ENCODE measurements around the gene MKX.

The MKX gene

DNA sequence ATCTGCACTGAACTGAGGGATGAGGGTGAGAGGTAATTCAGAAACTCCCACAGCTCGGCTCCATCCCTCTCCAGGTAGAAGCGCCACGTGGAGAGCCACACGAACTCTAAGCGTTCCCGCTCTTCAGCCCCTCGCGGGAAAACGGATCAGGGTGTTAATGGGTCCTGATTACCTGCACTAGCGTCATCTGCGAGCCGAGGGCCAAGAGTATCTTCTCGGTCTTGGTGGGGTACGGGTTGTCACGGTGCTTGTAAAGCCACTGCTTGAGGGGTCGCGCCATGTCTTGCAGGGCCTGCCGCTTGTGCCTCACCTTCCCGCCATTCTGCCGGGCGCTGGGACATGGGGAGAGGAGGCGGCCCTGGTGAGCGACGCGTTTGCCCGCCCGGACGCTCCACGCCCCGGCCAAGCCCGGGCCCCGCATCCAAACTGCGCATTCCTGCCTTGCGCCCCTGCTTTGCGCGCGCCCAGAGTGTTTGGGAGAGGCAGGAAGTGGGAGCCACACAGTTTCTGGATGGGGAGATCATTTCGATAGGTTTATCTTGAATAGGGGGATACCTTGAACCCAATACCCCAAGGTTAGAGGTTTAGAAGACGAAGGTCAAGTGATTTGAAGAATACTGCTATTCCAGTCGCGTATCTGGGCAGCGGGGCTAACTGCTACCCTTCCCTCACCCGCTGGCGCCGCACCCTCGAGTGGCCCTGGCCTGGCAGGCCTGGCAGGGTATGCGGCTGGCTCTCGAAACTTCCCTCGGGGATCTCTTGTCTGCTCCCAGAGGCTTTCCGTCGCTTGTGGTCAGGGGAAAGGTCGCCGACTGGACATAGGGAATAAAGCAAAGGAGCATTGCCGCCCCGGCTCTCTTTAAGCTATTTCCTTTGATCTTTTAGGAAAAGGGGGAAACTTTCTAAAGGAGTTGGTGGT is 4.2 kb downstream of the MKX start:
- no peak for DNase-seq

DNA sequence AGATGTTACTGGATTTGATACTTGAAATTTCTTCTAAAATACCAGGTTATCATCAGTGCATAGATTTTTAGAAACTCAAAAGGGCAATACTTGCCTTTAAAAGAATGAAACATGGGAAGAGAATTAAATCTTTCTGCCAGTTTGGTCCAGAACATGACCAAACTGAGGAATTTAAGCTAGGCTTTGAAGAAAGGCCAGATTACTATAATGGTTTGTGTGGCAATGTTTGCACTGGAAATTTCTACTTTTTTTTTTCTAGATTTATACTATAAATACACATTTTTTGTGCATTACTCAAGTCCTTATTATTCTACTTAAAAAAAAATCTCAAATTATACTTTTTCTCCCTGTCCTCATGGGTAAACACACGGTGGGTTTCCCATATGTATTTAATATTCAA is 9.2 kb downstream of the MKX start:
- no peak for DNase-seq

DNA sequence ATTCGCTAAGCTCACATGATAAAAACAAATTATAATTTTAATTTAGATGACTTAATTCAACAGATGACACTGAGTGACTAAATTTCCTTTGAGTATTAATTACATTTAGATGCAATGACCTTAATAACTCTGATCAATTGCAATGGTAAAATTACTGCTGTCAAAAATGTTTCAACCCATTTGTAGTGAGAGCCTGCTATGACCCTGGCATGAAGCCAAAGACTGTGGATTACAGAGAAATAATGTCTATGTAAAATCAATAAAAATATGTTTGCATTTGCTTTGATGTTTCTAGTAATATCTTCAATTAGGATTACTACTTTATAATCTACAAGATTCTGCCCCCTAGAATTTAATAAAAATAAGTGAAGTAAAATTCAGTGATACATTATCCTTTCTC is 15.6 kb downstream of the MKX start:
- peak; percentile 5 for DNase-seq

DNA sequence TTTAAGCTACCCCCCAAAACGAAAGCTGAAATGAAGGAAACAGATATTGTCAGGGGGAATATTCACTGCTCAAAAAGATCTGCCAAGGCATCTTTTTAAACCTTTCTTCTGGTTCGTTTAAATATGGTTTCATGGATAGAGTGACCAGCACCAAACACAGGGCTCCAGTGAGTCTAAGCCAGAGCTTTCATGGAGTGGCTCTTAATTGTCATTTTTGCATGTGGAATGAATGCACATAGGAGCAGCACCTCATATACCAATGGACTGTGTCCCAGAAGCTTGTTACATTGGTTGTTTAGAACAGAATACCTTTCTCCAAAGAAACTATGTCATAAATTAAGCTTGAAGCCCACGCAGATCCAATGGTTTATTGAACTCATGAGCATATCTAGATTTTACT is 17.3 kb downstream of the MKX start:
- DNase-seq, result no peak

DNA sequence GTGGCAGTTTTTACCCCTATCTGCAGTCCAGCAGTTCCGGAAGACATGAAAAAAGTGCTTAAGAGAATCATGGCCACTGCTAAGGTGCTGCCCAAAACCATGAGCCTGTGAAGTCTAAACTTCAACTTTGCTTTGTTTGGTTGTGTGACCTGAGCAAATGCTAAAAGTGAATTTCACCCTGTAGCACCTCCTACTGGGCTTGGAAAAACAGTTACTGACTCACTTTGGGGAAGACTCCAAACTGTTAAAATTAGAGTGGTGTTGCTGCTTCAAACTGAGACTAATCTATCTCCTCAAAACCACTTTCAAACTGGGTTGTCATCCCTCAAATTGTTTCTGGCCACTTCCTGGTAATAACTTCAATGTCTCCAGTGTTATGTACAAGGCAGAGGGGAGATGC is 21.3 kb downstream of the MKX start:
- DNase-seq, result peak; percentile 13

DNA sequence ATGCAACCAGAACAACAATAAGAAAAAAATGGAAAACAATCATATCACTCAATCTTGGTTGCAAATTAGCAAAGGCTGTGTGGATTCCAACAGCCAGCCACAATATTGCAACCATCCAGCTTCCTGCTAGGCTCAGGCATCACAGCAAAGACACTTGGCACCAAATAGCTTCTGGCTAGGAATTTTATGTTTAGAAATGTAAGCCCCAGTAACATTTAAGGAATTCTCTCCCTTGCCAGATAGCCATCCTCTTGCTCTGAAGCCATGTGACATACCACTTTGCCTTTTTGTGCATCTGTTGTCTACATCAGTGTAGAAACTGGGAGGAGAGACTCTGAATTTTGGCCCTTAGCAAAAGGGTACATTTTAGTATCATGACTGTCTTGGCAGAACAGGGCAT is 22.2 kb downstream of the MKX start:
- DNase-seq, result no peak

DNA sequence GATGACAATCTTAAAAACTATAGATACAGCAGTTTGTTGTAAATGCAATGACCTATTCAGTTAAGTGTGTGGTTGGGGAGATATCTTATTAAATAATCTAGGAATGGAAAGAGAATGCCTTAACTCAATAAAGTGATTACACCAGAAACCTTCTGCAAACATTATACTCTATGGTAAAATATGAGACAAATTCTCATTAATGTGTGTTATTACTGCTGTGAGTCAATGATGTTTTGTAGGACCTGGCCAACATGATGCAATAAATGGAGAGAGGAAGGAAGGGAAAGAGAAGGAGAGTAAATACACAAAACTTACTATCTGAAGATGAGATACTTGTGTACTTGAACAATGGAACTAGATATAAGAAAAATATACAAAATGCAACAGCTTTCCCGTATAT is 25.1 kb downstream of the MKX start:
- DNase-seq, result no peak

DNA sequence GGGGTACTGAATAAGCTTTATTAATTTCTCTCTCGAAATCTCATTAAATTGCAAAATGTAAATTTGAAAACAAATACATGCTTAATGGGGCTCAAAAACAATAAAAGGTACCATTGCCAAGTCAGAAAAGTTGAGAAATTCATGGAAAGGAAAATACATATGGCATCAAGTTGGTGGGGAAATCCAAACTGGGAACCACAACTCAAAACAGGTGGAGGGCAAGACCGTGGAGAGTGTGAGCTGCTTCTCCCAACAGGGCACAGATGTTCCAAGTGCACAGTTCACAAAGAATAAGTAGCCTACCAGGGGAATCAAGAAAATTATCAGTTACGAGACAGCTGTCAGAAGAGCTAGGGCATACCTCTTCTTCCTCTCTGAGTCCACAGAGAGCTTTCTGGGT is 26.6 kb downstream of the MKX start:
- DNase-seq, result no peak

DNA sequence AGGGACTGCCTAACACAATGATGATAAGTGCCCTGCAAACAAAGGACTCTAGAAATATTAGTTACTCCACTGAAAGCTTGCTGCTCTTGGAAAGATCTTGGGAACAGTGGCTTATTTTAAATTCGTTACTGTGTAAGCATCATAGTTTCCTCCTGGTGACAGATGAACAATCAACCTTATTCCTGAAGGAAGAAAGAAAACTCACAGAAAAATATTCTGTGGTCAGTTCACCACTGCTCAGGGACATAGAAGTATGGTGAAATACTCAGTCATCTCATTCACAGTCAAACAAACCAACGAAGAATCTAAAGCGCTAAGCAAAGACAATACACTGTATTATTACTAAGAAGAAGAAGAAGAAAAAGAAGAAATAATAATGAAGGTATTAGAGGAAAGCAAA is 27.8 kb downstream of the MKX start:
- DNase-seq, result no peak

DNA sequence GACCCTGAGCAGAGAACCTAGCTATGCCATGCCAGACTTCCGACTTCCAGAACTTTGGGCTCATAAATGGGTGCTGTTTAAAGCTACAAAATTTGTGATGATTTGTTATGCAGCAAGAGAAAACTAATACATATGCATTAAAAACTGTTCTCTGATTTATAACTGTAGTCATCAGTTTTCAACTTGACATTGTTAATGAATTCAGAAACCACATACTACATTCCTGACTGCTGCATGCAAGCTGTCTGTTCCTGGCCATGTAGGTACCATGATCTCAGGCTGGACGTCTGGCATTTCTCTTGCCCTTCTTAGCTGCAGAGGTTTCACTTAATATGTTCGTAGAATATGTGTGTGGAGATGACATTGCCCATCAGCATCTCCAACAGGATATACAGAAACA is 28.4 kb downstream of the MKX start:
- DNase-seq, result no peak

DNA sequence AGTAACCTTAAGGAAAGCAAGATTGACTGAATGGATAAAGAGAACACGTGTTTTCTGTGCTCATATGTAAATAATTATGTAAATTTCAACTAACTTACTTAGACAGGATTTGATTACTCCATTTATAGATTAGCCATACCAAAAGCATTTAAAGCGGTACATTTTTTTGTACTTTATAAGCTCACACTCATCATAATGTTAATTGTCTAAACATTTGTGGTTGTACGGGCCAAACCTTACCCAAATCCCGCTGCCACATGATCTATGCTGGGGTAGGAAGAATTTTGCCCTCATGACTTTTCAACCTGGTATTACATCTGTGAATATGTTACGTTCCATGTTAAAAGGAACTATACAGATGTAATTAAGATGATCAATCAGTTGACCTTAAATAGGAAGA is 29.1 kb downstream of the MKX start:
- no peak for DNase-seq

DNA sequence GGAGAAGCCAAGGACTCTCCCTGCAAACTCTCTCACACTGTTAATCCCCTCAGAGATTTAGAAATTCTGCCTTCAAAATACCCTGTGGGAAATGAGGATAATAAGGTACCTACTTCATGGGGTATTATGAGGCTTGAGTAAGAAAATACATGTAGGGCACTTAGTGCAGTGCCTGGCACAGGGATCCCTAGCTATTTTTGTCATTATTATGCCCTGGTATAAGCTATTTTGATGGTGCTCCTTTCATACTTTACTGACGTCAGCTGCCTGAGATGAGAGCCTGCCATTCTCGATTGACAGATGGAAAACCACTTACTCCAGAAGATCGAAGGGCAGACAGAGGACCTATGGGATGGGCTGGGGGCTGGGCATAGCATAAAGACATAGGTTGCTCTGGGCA is 30.1 kb downstream of the MKX start:
- no peak for DNase-seq

DNA sequence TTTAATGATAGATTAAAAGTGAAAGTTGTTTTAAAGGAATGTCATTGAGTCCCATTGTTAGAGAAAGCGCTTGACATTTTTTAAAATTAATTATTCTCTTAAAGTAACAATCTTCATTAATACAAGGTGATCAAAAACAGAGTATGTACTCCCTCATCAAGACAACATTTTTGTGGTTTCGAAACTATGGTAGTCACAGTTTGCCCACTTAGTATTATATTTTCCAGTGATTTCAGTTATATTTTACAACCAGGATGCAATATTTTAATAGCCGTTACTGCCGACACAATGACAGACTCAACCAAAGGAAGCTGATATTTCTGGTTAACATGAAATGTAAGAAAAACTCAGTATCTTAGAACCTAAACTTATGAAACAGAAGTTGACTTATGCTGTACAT is 31.3 kb downstream of the MKX start:
- DNase-seq, result no peak

DNA sequence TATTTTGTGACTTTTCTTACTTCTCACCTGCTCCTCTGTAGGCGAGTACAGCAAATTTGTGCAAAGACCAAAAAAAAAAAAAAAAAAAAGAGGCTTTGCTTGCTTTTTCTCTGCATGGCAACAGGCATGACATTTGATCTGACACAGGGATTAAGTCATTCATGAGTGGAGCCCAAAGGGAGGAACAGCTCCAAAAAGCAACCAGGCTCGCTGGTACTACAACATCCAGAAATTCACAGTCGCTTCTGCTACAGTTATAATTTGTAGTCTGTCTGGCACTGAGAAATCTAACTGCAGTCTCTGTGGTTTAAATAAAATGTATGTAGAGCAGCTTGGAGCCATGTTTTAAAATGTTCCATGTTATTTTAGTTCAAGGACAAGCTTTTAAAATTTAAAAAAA is 31.7 kb downstream of the MKX start:
- DNase-seq, result peak; percentile 85

DNA sequence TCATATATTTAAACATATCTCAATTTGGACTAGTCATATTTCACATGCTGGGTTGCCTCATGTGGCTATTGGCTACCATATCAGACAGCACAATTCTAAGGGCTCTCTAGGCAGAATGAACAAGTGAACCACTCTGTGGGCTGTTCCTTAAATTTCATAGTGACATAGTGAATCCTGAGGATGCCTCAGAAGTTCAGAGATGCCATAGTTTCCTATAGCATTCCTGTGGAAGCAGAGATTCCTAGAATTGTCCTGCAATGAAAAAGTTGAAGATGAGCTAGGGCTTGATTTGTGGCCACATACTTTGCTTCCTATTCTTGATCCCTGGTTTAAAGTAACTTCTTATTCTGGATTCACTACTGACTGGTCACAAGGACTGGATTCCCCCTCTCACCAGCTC is 35.6 kb downstream of the MKX start:
- DNase-seq, result no peak

DNA sequence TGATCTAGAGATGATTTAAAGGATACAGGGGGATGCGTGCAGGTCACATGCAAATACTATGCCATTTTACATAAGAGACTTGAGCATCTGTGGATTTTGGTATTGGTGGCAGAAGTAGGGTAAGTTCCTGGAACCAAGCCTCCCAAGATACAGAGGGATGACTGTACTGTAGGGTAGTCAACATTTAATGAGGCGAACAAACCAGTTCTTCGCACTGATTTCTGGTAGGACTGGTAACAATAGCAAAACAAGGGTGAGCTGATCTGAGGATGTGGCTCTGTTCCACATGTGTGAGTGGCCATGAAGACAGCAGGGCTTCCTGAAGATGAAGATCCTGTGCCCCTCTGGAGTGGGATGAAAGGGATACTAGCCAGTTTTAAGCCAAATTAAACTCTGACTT is 36.3 kb downstream of the MKX start:
- DNase-seq, result no peak

DNA sequence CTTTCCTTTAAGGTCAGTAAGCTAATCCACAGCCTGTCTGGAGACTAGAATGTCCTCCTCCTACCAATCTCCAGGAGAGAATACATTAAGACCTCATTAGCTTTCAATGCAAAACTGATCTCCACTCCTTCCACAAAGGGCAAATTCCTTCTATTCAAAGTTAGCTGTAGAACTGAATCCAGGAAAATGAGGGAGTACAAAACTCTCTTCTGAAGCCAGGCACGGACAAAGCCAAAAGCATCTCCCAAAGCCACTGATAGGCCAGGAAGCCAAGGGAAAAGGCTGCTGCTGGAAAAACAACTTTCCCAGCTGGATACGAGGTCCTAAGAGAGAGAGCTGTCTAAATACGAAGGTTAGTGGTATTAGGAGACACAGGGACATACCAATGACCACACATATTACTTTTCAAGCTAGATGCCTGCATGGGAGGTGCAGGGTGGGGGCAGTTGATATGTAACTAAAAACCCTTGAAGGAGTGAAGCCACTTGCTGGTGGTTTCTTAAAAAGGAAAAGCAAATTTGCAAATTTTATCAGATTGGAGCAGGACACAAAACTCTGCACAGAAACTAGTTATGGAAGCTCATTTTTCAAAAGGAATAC is 43.6 kb downstream of the MKX start:
- DNase-seq, result no peak

DNA sequence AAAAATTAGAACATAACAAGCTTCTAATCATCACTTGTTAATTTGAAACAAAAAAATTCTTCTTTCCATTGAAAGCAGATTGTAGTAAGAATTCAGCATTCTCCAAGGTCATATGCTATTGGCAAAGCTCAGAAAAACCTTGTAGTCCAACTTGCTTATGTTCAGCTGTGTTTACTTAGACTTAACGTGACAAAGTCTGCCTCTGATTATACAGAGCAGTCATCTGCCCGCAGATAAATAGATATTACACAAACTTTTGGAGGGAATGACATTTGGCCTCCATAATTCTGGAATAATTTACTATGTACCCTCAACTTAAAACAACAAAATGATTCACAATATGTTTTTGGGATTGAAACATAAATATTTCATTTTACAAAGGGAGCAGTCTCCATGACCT is 45.8 kb downstream of the MKX start:
- DNase-seq, result peak; percentile 50

DNA sequence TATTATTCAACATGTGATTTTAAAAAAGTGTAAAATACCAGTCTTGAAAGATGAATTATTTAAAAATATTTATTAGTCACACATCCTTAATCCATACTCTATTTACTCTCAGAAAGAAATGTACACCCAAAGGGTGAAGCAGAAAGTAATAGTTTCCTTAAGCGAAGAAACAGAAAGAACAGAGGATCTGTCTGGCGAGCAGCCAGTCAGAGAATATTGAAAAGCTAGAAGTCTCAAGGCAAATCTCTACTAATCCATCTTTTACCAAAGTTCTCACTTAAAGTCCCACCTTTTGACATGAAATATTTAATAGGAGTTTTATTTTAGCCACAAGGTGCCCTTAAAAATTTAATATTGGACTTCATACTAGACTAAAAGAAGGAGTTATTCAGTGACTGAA is 46.7 kb downstream of the MKX start:
- no peak for DNase-seq

DNA sequence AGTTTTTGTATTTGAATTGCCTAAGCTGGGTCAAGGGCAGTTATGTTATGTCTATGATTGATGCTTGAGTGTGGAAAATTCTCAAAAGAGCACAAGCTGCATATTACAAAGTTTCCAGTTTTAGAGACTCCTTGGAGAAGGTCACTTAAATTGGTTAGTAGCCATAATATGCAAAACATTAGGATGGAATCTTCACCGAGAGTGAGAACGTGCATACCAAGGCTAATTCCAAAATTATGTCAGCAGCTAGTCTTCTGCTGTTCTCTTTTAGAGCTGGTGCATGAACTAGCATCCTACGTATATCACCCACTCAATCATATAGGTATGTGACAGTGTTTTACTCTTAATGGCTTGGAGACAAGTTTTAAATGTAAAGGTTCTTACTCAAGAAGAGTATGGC is 49.2 kb downstream of the MKX start:
- no peak for DNase-seq

DNA sequence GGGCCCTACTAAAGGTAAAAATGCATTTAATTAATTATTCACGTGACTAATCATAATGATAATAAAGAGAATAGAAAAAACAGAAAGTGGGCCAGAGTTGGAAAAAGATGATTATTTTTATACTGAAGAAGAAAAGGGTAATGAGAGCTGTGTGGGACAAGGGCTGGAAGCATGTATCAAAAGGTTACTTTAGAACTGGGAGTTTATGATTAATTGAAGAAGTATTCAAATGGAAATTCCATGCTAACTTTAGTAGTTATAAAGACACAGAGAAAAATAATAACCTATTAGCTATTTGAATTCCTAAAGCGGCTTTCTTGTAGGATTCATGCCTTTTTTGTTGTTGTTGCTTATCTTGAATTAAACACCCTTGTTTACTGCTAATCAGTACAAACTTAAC is 49.9 kb downstream of the MKX start:
- no peak for DNase-seq

DNA sequence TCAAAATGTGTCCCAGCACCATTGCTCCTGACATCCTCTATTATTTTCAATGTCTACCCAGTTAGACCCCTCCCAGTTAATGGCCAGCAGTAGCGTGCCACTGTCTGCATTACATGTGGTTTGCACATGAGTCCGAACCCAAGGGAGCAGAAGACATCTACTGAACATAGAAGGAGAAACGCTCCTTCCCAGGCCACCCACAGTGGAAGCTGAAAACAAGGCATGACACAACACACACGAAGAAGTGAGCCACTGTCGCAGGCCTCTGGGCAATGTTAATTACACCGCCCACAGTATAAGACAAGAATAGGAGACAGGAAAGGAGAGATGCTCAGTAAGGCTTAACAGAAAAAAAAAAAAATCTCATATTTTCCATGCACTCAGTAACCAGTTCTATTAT is 50.5 kb downstream of the MKX start:
- no peak for DNase-seq

DNA sequence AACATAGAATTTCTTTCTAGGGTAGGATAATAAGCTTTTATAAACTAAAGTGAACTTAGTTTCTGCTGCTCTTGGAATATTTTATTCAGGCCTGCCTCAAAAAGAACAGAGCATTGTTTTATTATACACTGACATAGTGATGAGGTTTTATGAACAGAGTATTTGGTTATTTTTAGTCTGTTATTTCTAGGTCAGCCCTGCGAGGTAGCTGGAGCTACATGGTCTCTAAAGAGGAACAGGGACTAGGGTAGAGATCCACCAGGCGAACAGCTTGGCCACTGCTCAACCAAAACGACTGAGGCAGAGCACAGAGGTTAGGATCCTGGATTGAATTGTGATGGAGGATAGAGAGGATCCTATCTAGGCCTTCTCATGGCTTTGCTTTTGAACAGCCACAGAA is 53.0 kb downstream of the MKX start:
- no peak for DNase-seq

DNA sequence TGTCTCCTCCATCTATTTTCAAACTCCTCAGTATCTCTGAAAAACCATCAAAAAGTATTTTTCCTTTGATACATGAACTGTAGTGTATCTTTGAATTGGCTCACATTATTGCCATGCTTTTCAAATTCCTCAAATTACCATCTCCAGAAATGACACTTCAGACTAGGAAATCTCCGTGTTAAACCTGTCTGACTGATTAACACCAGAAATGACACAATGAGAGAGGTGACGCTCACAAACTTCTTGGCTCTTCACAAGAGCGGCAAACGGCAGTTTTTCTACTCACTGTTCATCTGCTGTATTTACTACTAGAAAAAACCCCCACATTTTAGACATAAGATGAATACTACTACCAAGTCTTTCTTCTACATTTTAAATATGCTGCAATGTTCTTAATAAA is 56.6 kb downstream of the MKX start:
- DNase-seq, result no peak

DNA sequence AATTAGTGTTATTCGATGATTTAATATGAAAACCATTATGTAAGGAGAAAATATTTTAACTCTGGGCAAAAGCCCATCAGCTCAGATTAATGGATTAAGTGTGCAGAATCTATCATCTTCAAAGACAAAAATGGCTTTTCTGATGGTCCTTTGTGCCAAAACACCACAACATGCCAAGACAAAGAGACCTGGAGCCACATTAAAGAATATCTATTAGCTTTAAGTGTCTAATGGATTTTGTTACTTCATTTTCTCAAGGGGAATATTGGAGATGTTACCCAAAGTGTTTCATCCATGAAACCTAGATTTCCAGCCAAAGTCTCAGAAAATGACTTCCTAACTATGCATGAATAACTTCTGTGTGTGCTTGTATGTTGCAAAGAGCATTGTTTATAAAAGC is 57.3 kb downstream of the MKX start:
- no peak for DNase-seq
